Panc1 (cell line): ENCODE results near the gene BST2. TPM values are rescaled to one million over a fixed set of nuclear protein-coding genes. Genes with fewer than 3 reads are reported as not detected.

Source experiments
- ATAC-seq: fragments of 200-7000 bp; cut with Tn5 transposase; 2 replicates; pipeline ENCODE4 v1.9.1; 2020; ENCODE audit warnings: mild to moderate bottlenecking, moderate library complexity
- Bru-seq: library from RNA; stranded (reverse); fragments of 400-500 nt; gene quantifications from one replicate; lab custom pipeline; 2021; lab: Mats Ljungman, UMichigan
- BruChase-seq, 2 experiments: library from RNA; stranded (reverse); fragments of 400-500 nt; gene quantifications; one replicate each; lab custom pipeline; 2021; lab: Mats Ljungman, UMichigan
- BruUV-seq: library from RNA; stranded (reverse); fragments of 400-500 nt; replicated peaks from 2 replicates; lab custom pipeline; 2021; lab: Mats Ljungman, UMichigan
- CTCF ChIA-PET: fragments of 300-600 bp; sonication (Branson Sonifier 250); formaldehyde crosslinking; loops from one replicate; lab custom pipeline; 2022; ENCODE audit warnings: antibody characterized with exemption; lab: Charles Lee
- POLR2A ChIA-PET: fragments of 300-600 bp; sonication (Branson Sonifier 250); formaldehyde crosslinking; loops from one replicate; lab custom pipeline; 2022; ENCODE audit warnings: antibody characterized with exemption; lab: Charles Lee
- DNase-seq: peaks from one replicate; pipeline ENCODE4 v3.0.0-alpha.2; 2010; ENCODE audit warnings: low read depth, low spot score
- H3K27ac ChIP-seq: 2 replicates; pipeline ENCODE4 v1.5.1; 2011; ENCODE audit warnings: mild to moderate bottlenecking, low read length, inconsistent platforms
- H3K27me3 ChIP-seq: fragments of 200-500 bp; sonication (Bioruptor generic); 2 replicates; pipeline ENCODE4 v1.6.0; 2014; ENCODE audit warnings: low read length, inconsistent platforms; ENCODE audit not compliant: control insufficient read depth, insufficient read depth
- H3K36me3 ChIP-seq: fragments of 200-500 bp; sonication (Bioruptor generic); 2 replicates; pipeline ENCODE4 v1.5.1; 2014; ENCODE audit warnings: inconsistent platforms, mild to moderate bottlenecking, low read length, moderate library complexity; ENCODE audit not compliant: control insufficient read depth, insufficient read depth
- H3K4me1 ChIP-seq: 2 replicates; pipeline ENCODE4 v1.5.1; 2011; ENCODE audit warnings: inconsistent platforms, mild to moderate bottlenecking, low read length, moderate library complexity; ENCODE audit not compliant: control insufficient read depth, insufficient read depth
- H3K4me3 ChIP-seq, 2 experiments: 2 replicates each; pipeline ENCODE4 v1.5.1; 2011 to 2012; ENCODE audit warnings: low read depth in 2 of 2, low read length in 2 of 2, mild to moderate bottlenecking in 2 of 2, inconsistent platforms in 1 of 2, moderate library complexity in 1 of 2
- H3K9me3 ChIP-seq: fragments of 200-500 bp; sonication (Bioruptor generic); 2 replicates; pipeline ENCODE4 v1.5.1; 2014; ENCODE audit warnings: low read depth, mild to moderate bottlenecking, inconsistent platforms, low read length, moderate library complexity; ENCODE audit not compliant: control insufficient read depth, insufficient read depth
- POLR2AphosphoS5 ChIP-seq: IDR thresholded peaks from 2 replicates; pipeline ENCODE4 v1.6.1; 2012; ENCODE audit warnings: mild to moderate bottlenecking, low read depth, low read length, moderate library complexity
- SIN3A ChIP-seq: IDR thresholded peaks from 2 replicates; pipeline ENCODE4 v1.6.1; 2012; ENCODE audit warnings: low read depth, mild to moderate bottlenecking, low read length, moderate library complexity, borderline replicate concordance; ENCODE audit not compliant: insufficient read depth
- TCF7L2 ChIP-seq: IDR thresholded peaks from 2 replicates; pipeline ENCODE4 v1.6.1; 2011; ENCODE audit warnings: mild to moderate bottlenecking, low read depth, low read length, inconsistent platforms
- in situ Hi-C: cut with HindIII; loops from 2 replicates; pipeline ENCODE4 v1.10.0; 2016; ENCODE audit warnings: low sequenced_read_pairs, low pct_unique_long_range_greater_than_20kb
- intact Hi-C: fragments of 100-400 bp; cut with micrococcal nuclease; formaldehyde crosslinking; loops from one replicate; pipeline ENCODE4 v1.10.0; 2022; ENCODE audit not compliant: unreplicated experiment
- long read RNA-seq: library from polyadenylated mRNA; unstranded; transcript quantifications from one replicate; pipeline ENCODE4 v2.0.0, GENCODE V29; 2021; ENCODE audit not compliant: unreplicated experiment
- polyA plus RNA-seq: library from polyadenylated mRNA; unstranded; fragments of >200 nt; gene quantifications from one replicate; pipeline ENCODE4 v1.2.1, GENCODE V29; 2012; ENCODE audit warnings: missing spikeins; ENCODE audit not compliant: insufficient read length
- total RNA-seq: library from RNA; stranded (reverse); gene quantifications from one replicate; pipeline ENCODE4 v1.2.1, GENCODE V29; 2021; ENCODE audit not compliant: unreplicated experiment
- TF ChIP-seq, protein P1 (sequence below), 2 experiments: IDR thresholded peaks; 2 replicates each; pipeline ENCODE4 v1.6.1; 2011 to 2012; ENCODE audit warnings: low read depth in 2 of 2, control low read depth in 1 of 2, low read length in 1 of 2, mild to moderate bottlenecking in 1 of 2, moderate library complexity in 1 of 2; ENCODE audit not compliant: insufficient read depth in 1 of 2
- TF ChIP-seq, protein P2 (sequence below): fragments of 450-650 bp; IDR thresholded peaks from 2 replicates; pipeline ENCODE4 v1.5.1; 2017; ENCODE audit warnings: mild to moderate bottlenecking

The BST2 gene, protein sequence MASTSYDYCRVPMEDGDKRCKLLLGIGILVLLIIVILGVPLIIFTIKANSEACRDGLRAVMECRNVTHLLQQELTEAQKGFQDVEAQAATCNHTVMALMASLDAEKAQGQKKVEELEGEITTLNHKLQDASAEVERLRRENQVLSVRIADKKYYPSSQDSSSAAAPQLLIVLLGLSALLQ
- total RNA-seq (11.8 TPM), Bru-seq, nascent RNA (percentile 47 among the genes with signal in this experiment), BruChase-seq, experiment 1, labeled RNA remaining after a 2-hour chase (percentile 55 among the genes with signal in this experiment), BruChase-seq, experiment 2, labeled RNA remaining after a 6-hour chase (percentile 64 among the genes with signal in this experiment)
- polyA plus RNA-seq = 6.2 TPM
- long read RNA-seq, transcript BST2-201 (5 exons, 1,019 nt) = major isoform, 8 of 9 reads
- long read RNA-seq, partial matches to known transcripts = 0 of 9 reads
- long read RNA-seq, other reads (novel, unspliced or antisense) = 1 of 9 reads

DNA sequence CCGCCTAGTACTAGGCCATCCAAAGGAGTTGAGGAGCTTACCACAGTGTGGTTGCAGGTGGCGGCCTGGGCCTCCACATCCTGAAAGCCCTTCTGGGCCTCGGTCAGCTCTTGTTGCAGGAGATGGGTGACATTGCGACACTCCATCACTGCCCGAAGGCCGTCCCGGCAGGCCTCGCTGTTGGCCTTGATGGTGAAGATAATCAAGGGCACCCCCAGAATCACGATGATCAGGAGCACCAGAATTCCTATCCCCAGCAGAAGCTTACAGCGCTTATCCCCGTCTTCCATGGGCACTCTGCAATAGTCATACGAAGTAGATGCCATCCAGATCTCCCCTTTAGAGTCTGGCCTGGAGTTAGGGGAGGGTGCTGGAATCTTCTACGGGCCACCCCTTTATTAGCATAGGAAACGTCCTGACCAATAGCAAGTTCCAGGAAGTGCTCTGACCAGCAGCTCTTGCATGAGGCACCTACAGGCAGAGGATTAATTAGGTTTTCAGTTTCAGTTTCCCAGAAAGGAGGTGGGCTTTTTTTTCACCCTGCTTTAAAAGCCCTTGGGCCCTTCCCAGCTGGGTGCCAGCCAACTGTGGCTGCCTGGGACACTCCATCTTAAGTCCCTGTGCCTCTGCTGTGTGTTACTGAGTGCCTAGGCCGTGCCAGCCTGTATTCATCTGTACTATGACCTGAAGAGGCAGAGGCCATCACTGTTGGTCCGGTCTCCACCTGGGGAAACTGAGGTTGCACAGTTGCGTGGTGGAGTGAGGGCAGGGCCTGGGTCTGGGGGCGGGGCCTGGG is at the start of gene BST2:
TSS of gene BST2 (minus strand) at position 381 of the 796 bp plus-strand sequence. CDS start at position 326, 55 bp downstream.
- peak within 1 kb of the TSS; percentile 12 to 39 for H3K4me3 ChIP-seq
- TF ChIP-seq, protein P1, sequence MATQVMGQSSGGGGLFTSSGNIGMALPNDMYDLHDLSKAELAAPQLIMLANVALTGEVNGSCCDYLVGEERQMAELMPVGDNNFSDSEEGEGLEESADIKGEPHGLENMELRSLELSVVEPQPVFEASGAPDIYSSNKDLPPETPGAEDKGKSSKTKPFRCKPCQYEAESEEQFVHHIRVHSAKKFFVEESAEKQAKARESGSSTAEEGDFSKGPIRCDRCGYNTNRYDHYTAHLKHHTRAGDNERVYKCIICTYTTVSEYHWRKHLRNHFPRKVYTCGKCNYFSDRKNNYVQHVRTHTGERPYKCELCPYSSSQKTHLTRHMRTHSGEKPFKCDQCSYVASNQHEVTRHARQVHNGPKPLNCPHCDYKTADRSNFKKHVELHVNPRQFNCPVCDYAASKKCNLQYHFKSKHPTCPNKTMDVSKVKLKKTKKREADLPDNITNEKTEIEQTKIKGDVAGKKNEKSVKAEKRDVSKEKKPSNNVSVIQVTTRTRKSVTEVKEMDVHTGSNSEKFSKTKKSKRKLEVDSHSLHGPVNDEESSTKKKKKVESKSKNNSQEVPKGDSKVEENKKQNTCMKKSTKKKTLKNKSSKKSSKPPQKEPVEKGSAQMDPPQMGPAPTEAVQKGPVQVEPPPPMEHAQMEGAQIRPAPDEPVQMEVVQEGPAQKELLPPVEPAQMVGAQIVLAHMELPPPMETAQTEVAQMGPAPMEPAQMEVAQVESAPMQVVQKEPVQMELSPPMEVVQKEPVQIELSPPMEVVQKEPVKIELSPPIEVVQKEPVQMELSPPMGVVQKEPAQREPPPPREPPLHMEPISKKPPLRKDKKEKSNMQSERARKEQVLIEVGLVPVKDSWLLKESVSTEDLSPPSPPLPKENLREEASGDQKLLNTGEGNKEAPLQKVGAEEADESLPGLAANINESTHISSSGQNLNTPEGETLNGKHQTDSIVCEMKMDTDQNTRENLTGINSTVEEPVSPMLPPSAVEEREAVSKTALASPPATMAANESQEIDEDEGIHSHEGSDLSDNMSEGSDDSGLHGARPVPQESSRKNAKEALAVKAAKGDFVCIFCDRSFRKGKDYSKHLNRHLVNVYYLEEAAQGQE (IDR thresholded peaks at IDR 0.05; ENCODE audit: insufficient read depth in 1 of 2, low read depth in 2 of 2, low read length in 1 of 2) = no peak
- TF ChIP-seq POLR2AphosphoS5 = peak; percentile 58
- no peak for TF ChIP-seq SIN3A
- no peaks in the 10 kb centered on the region for H3K9me3 ChIP-seq
- H3K36me3 ChIP-seq = no peaks in the 10 kb centered on the region
- H3K27ac ChIP-seq = peak within 1 kb of the TSS; percentile 77
- no TSS peak for BruUV-seq
- ATAC-seq (peak; percentile 77), DNase-seq (no peak)
- peaks cover 12% of the 10 kb centered on the region; the same call in 1 of the 2 replicates for H3K4me1 ChIP-seq
- ChIA-PET POLR2A (interaction anchor here (0.6 kb wide), 1 partner anchor 105 kb away, joined by 9 read pairs; no protein-coding TSS in a partner anchor), CTCF (interaction anchor here (0.5 kb wide), 1 partner anchor 283 kb away, joined by 5 read pairs; the partner anchor contains the start of gene UNC13A)
- in situ Hi-C loops (no loop called here), intact Hi-C loops (no loop called here)
- H3K27me3 ChIP-seq = no peaks in the 10 kb centered on the region

DNA sequence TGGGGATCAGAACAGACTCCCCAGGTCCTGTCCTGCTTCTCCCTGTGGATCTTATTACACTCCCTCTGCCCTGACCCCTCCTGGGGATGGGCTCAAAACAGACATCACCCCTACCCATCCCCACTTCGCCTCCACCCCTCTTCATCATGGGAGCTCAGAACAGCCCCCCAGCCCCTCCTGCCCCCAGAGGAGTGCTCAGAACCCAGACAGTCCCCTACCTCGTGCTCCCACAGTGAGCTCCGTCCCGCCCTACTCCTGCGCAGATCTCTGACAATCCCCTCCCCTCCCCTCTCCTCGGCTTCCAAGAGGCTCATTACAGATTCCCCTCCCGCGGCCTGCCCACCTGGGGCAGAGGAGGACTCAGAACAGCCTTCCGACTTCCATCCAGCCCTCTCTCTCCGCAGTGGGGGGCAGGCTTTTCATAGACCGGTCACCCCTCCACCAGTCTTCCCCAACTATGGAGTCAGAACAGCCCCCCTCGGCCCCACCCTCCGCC is 49.2 kb upstream of the BST2 start:
- no peaks in the 10 kb centered on the region for H3K27me3 ChIP-seq
- DNase-seq (no peak), ATAC-seq (no peak)
- intact Hi-C loops = no loop called here
- in situ Hi-C loops = no loop called here
- CTCF ChIA-PET = interaction anchor here (0.5 to 0.9 kb wide), 4 partner anchors 13 to 309 kb away, joined by 3 to 7 read pairs (median 4); no protein-coding TSS in a partner anchor
- POLR2A ChIA-PET = no interaction called here
- H3K4me3 ChIP-seq = no peak overlapping the region
- BruUV-seq = no TSS peak
- H3K9me3 ChIP-seq = no peaks in the 10 kb centered on the region
- no peak overlapping the region for H3K27ac ChIP-seq
- no peaks in the 10 kb centered on the region for H3K36me3 ChIP-seq
- TF ChIP-seq SIN3A = no peak
- TF ChIP-seq, protein P1 (IDR thresholded peaks at IDR 0.05; ENCODE audit: insufficient read depth in 1 of 2, low read depth in 2 of 2, low read length in 1 of 2) = no peak
- TF ChIP-seq TCF7L2 = no peak
- TF ChIP-seq POLR2AphosphoS5 = no peak
- TF ChIP-seq, protein P2, sequence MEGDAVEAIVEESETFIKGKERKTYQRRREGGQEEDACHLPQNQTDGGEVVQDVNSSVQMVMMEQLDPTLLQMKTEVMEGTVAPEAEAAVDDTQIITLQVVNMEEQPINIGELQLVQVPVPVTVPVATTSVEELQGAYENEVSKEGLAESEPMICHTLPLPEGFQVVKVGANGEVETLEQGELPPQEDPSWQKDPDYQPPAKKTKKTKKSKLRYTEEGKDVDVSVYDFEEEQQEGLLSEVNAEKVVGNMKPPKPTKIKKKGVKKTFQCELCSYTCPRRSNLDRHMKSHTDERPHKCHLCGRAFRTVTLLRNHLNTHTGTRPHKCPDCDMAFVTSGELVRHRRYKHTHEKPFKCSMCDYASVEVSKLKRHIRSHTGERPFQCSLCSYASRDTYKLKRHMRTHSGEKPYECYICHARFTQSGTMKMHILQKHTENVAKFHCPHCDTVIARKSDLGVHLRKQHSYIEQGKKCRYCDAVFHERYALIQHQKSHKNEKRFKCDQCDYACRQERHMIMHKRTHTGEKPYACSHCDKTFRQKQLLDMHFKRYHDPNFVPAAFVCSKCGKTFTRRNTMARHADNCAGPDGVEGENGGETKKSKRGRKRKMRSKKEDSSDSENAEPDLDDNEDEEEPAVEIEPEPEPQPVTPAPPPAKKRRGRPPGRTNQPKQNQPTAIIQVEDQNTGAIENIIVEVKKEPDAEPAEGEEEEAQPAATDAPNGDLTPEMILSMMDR = no peak
- H3K4me1 ChIP-seq = no peaks in the 10 kb centered on the region
